GM23338 (cell line): Measurements from ENCODE around the gene BAG2. TPM values are rescaled to one million over a fixed set of nuclear protein-coding genes. Genes with fewer than 3 reads are reported as not detected.

Experiments used
- ATAC-seq: fragments of 200-7000 bp; cut with Tn5 transposase; 3 replicates; pipeline ENCODE4 v1.9.1; 2020
- DNase-seq: peaks from one replicate; pipeline ENCODE4 v3.0.0-alpha.2; 2015; ENCODE audit warnings: low spot score
- H2AFZ ChIP-seq: fragments of 200-600 bp; sonication (generic); 2 replicates; pipeline ENCODE4 v1.8.0; 2016; ENCODE audit warnings: antibody characterized with exemption, mild to moderate bottlenecking, moderate library complexity
- H3F3A ChIP-seq: fragments of 200-600 bp; sonication (generic); replicated peaks from 2 replicates; pipeline ENCODE4 v1.8.0; 2017; ENCODE audit warnings: antibody characterized with exemption, mixed run types, low read depth
- H3K27ac ChIP-seq: fragments of 200-600 bp; sonication (generic); 2 replicates; pipeline ENCODE4 v1.6.1; 2016; ENCODE audit warnings: low read depth
- H3K27me3 ChIP-seq: fragments of 200-600 bp; sonication (generic); 2 replicates; pipeline ENCODE4 v1.8.0; 2016; ENCODE audit warnings: mild to moderate bottlenecking, mixed run types, moderate library complexity; ENCODE audit not compliant: insufficient read depth
- H3K36me3 ChIP-seq: fragments of 200-600 bp; sonication (generic); 2 replicates; pipeline ENCODE4 v1.8.0; 2016; ENCODE audit warnings: mild to moderate bottlenecking; ENCODE audit not compliant: insufficient read depth
- H3K4me1 ChIP-seq: fragments of 200-600 bp; sonication (generic); 2 replicates; pipeline ENCODE4 v1.8.0; 2016; ENCODE audit warnings: mild to moderate bottlenecking, moderate library complexity; ENCODE audit not compliant: insufficient read depth
- H3K4me2 ChIP-seq: fragments of 200-600 bp; sonication (generic); 2 replicates; pipeline ENCODE4 v1.7.1; 2017; ENCODE audit warnings: mixed run types
- H3K4me3 ChIP-seq: fragments of 200-600 bp; sonication (generic); 2 replicates; pipeline ENCODE4 v1.6.1; 2016; ENCODE audit warnings: mixed run types
- H3K79me2 ChIP-seq: fragments of 200-600 bp; sonication (generic); replicated peaks from 2 replicates; pipeline ENCODE4 v1.8.0; 2017; ENCODE audit warnings: mild to moderate bottlenecking; ENCODE audit not compliant: insufficient read depth
- H3K9me2 ChIP-seq: fragments of 200-600 bp; sonication (generic); 2 replicates; pipeline ENCODE4 v1.8.0; 2017; ENCODE audit not compliant: insufficient read depth
- H4K20me1 ChIP-seq: fragments of 200-600 bp; sonication (generic); replicated peaks from 2 replicates; pipeline ENCODE4 v1.8.0; 2017; ENCODE audit warnings: mild to moderate bottlenecking; ENCODE audit not compliant: insufficient read depth
- H3K27ac Mint-ChIP-seq: 2 replicates; pipeline ENCODE4 v1.8.0; 2020; ENCODE audit warnings: inconsistent platforms, mild to moderate bottlenecking, moderate library complexity, mixed read lengths
- H3K27me3 Mint-ChIP-seq: 3 replicates; pipeline ENCODE4 v1.8.0; 2022; ENCODE audit warnings: low read depth, mild to moderate bottlenecking, moderate library complexity, mixed read lengths, inconsistent platforms; ENCODE audit not compliant: insufficient read depth, poor library complexity
- H3K36me3 Mint-ChIP-seq: 3 replicates; pipeline ENCODE4 v1.8.0; 2021; ENCODE audit warnings: low read depth, mild to moderate bottlenecking, inconsistent platforms, moderate library complexity, mixed read lengths
- H3K4me1 Mint-ChIP-seq: 3 replicates; pipeline ENCODE4 v1.8.0; 2020; ENCODE audit warnings: mild to moderate bottlenecking, inconsistent platforms, mixed read lengths
- H3K4me3 Mint-ChIP-seq: 3 replicates; pipeline ENCODE4 v1.8.0; 2021; ENCODE audit warnings: moderate library complexity, mild to moderate bottlenecking, inconsistent platforms, mixed read lengths
- H3K9me3 Mint-ChIP-seq: 3 replicates; pipeline ENCODE4 v1.8.0; 2020; ENCODE audit warnings: moderate library complexity, mild to moderate bottlenecking, inconsistent platforms, mixed read lengths
- CREB1 ChIP-seq: fragments of 250-450 bp; sonication (Bioruptor Pico); IDR thresholded peaks from 2 replicates; pipeline ENCODE4 v1.5.0; 2020; ENCODE audit warnings: low read depth, mild to moderate bottlenecking, moderate library complexity
- ETS1 ChIP-seq: IDR thresholded peaks from 2 replicates; pipeline ENCODE4 v1.6.1; 2016; ENCODE audit warnings: antibody characterized with exemption
- POLR2AphosphoS5 ChIP-seq: IDR thresholded peaks from 2 replicates; pipeline ENCODE4 v1.6.1; 2016; ENCODE audit warnings: antibody characterized with exemption, low read depth
- ZNF114 ChIP-seq: fragments of 250-450 bp; sonication (Bioruptor Pico); IDR thresholded peaks from 2 replicates; pipeline ENCODE4 v1.5.0; 2020; ENCODE audit warnings: mild to moderate bottlenecking, moderate library complexity
- ZNF462 ChIP-seq: fragments of 250-450 bp; sonication (Bioruptor Pico); IDR thresholded peaks from 2 replicates; pipeline ENCODE4 v1.5.0; 2020; ENCODE audit warnings: mild to moderate bottlenecking, moderate library complexity
- long read RNA-seq: library from polyadenylated mRNA; unstranded; transcript quantifications from one replicate; pipeline ENCODE4 v2.0.0, GENCODE V29; 2020; ENCODE audit not compliant: unreplicated experiment
- polyA plus RNA-seq: library from polyadenylated mRNA; unstranded; fragments of >200 nt; fragmentation: Nextera tagmentation; extraction: Ambion mirVana; gene quantifications from 2 replicates; pipeline ENCODE4 v1.2.1, GENCODE V29; 2016
- total RNA-seq: library from RNA; depleted of rRNA; stranded (reverse); fragments of >200 nt; shearing (Covaris generic); gene quantifications from 2 replicates; pipeline ENCODE4 v1.2.3, GENCODE V29; 2014; rRNA removed

Gene BAG2
- total RNA-seq (8.5 TPM in 2 replicates), polyA plus RNA-seq (9.0 and 9.5 TPM in 2 replicates)
- long read RNA-seq, full-length matches to known transcripts, result 36 of 46 reads
- long read RNA-seq, partial matches to known transcripts, result 1 of 46 reads
- long read RNA-seq, other reads (novel, unspliced or antisense), result 9 of 46 reads

DNA sequence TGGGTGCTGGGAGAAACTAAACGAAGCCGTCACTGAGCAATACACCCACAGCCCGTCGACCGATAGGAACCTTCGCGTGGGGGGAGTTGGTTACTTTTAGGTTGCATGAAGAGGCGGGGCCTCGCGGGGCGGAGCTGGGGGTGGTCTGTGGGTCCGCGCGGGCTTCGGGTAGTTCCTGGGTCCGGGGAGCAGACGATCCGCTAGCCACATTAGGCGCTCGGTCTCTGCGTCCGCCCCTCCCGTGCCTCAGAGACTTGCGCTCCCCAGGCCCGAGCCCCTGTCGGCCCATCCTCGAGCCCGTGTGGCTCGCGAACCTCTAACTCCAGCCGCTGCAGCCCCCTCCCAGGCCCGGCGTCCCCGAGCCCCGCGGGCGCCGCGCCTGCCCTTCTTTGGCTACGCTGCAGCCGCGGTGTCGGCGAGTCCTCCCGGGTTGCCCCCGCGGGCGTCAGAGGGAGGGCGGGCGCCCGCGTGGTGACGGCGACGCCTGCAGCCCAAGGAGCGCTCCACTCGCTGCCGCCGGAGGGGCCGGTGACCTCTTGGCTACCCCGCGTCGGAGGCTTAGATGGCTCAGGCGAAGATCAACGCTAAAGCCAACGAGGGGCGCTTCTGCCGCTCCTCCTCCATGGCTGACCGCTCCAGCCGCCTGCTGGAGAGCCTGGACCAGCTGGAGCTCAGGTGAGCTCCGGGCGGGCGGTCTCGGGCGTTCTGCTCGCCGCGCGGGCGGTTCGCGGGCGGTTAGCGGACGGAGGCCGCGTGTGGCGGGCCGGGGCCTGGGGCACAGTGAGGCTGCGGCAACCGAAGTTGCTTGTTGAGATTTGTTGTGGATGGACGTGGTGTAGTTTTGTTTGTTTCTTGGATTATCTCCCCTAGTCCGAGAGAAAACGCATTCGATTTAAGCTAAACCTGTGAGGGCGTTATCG lies at the start of gene BAG2:
TSS of gene BAG2 (plus strand) at position 191 of the 920 bp plus-strand sequence. CDS start at position 563, 372 bp downstream.
- Mint-ChIP-seq H3K27ac (peak within 1 kb of the TSS; percentile 82), H3K27me3 (peaks cover 8% of the 10 kb centered on the region), H3K9me3 (no peaks in the 10 kb centered on the region), H3K4me3 (peak within 1 kb of the TSS; percentile 94), H3K4me1 (peaks cover 36% of the 10 kb centered on the region), H3K36me3 (no peaks in the 10 kb centered on the region)
- peaks cover 12% of the 10 kb centered on the region for H3K27me3 ChIP-seq
- peaks cover 35% of the 10 kb centered on the region for H3K79me2 ChIP-seq
- H4K20me1 ChIP-seq, result no peaks in the 10 kb centered on the region
- peak within 1 kb of the TSS; percentile 80 for H3K4me2 ChIP-seq
- H3K4me3 ChIP-seq, result peak within 1 kb of the TSS; percentile 75
- H2AFZ ChIP-seq, result peak within 1 kb of the TSS; percentile 91
- DNase-seq (peak; percentile 94), ATAC-seq (peak; percentile 85)
- H3K4me1 ChIP-seq, result peaks cover 23% of the 10 kb centered on the region
- H3K36me3 ChIP-seq, result peaks cover 6% of the 10 kb centered on the region; the same call in 1 of the 2 replicates
- 0 out of 2 replicates have a peak, but pooled peaks cover 3% of the 10 kb centered on the region for H3F3A ChIP-seq
- no peaks in the 10 kb centered on the region for H3K9me2 ChIP-seq
- peak within 1 kb of the TSS; percentile 41; the same call in 1 of the 2 replicates for H3K27ac ChIP-seq
- TF ChIP-seq ZNF114 (CRISPR knock-in tag) (peak; percentile 85; the same call in 1 of the 2 replicates), POLR2AphosphoS5 (peak; percentile 58; the same call in 1 of the 2 replicates), ETS1 (no peak), CREB1 (CRISPR knock-in tag) (peak; percentile 87), ZNF462 (CRISPR knock-in tag) (peak; percentile 45; the same call in 1 of the 2 replicates)
